A549 (cell line): ENCODE measurements around the gene ADARB2.

Experiments used
- CEBPB ChIP-seq, 2 experiments: fragments of >200 bp in 1 of 2; sonication (Bioruptor Twin) in 1 of 2; formaldehyde crosslinking in 1 of 2; IDR thresholded peaks; 2 replicates each; pipeline ENCODE4 v1.6.1; 2012 to 2016
- CTCF ChIP-seq: fragments of >200 bp; sonication (Bioruptor Twin); formaldehyde crosslinking; IDR thresholded peaks from 3 replicates; pipeline ENCODE4 v1.5.1; 2016
- EP300 ChIP-seq, 2 experiments: fragments of >200 bp; sonication (Bioruptor Twin); formaldehyde crosslinking; IDR thresholded peaks; 2 replicates in 1 of 2; 3 replicates in 1 of 2; pipeline ENCODE4 v1.6.1; 2016 to 2017
- KDM5A ChIP-seq: fragments of 200-600 bp; sonication (generic); IDR thresholded peaks from 2 replicates; pipeline ENCODE4 v1.6.1; 2016; ENCODE audit warnings: antibody characterized with exemption, mild to moderate bottlenecking
- POLR2A ChIP-seq: IDR thresholded peaks from 2 replicates; pipeline ENCODE4 v1.6.1; 2012; ENCODE audit warnings: mild to moderate bottlenecking, low read length
- REST ChIP-seq: fragments of 200-600 bp; sonication (generic); IDR thresholded peaks from 2 replicates; pipeline ENCODE4 v1.6.1; 2016; ENCODE audit warnings: antibody characterized with exemption, mild to moderate bottlenecking, moderate library complexity

- TF ChIP-seq CTCF: no peak
- TF ChIP-seq EP300 (IDR thresholded peaks at IDR 0.05): no peak
- no peak for TF ChIP-seq REST
- no peak for TF ChIP-seq POLR2A
- TF ChIP-seq KDM5A: no peak
- TF ChIP-seq CEBPB (IDR thresholded peaks at IDR 0.05): no peak
These were observed 556.5 kb downstream of the ADARB2 start for GRCh38 chr10:1180836-1181235.
